K562 (cell line): ENCODE measurements around the gene IBA57. TPM values are rescaled to one million over a fixed set of nuclear protein-coding genes. Genes with fewer than 3 reads are reported as not detected.

Experiments used
- BRCA1 ChIP-seq, 2 experiments: fragments of 450-650 bp in 1 of 2; sonication (generic) in 1 of 2; formaldehyde crosslinking in 1 of 2; IDR thresholded peaks; 2 replicates each; pipeline versions ENCODE4 v1.5.0 to v1.6.1; 2017 to 2020; ENCODE audit warnings: mild to moderate bottlenecking in 1 of 2, missing genetic modification reagents in 1 of 2
- C11orf30 ChIP-seq: fragments of 450-650 bp; IDR thresholded peaks from 2 replicates; pipeline ENCODE4 v1.6.1; 2016; ENCODE audit warnings: low read depth, mild to moderate bottlenecking
- CREM ChIP-seq: IDR thresholded peaks from 2 replicates; pipeline ENCODE4 v1.6.1; 2014; ENCODE audit warnings: antibody characterized with exemption, low read depth
- EP400 ChIP-seq: fragments of 450-650 bp; IDR thresholded peaks from 2 replicates; pipeline ENCODE4 v1.6.1; 2017; ENCODE audit warnings: antibody characterized with exemption, mild to moderate bottlenecking, moderate library complexity
- FOXJ2 ChIP-seq: fragments of 200-800 bp; sonication (Bioruptor generic); IDR thresholded peaks from 2 replicates; pipeline ENCODE4 v1.6.1; 2016; ENCODE audit warnings: missing genetic modification characterization, missing compliant biosample characterization
- MEF2D ChIP-seq: conservative IDR thresholded peaks from 2 replicates; pipeline ENCODE4 v1.6.1; 2016; ENCODE audit warnings: low read depth, missing genetic modification characterization, missing compliant biosample characterization
- ZNF239 ChIP-seq: fragments of 250-450 bp; sonication (Bioruptor Pico); IDR thresholded peaks from 2 replicates; pipeline ENCODE4 v1.4.0; 2020; ENCODE audit warnings: mild to moderate bottlenecking
- polyA plus RNA-seq, 8 experiments: library from polyadenylated mRNA; depleted of rRNA in 4 of 8; stranded (reverse) in 5 of 8; unstranded in 3 of 8; fragments of >200 nt; fragmentation: Nextera tagmentation in 2 of 8; fragmentation: Illumina TruSeq in 1 of 8; extraction: Ambion mirVana in 2 of 8; extraction: Trizol in 1 of 8; gene quantifications; 2 replicates each; pipeline versions ENCODE4 v1.2.1 to v1.2.3, GENCODE V29; 2011 to 2014; ENCODE audit warnings: inconsistent platforms in 1 of 8, missing spikeins in 1 of 8
- total RNA-seq, 7 experiments: library from RNA; depleted of rRNA in 6 of 7; stranded (reverse); fragments of >200 nt in 6 of 7; fragmentation: Illumina TruSeq in 2 of 7; extraction: Trizol in 2 of 7; gene quantifications; 2 replicates each; pipeline versions ENCODE4 v1.2.1 to v1.2.3, GENCODE V29; 2011 to 2021; ENCODE audit warnings: low replicate concordance in 1 of 7
- TF ChIP-seq, protein P1 (sequence below): fragments of 450-650 bp; formaldehyde crosslinking; IDR thresholded peaks from 2 replicates; pipeline ENCODE4 v1.4.0; 2020; ENCODE audit warnings: mild to moderate bottlenecking, moderate library complexity
- TF ChIP-seq, protein P2 (sequence below): sonication (generic); formaldehyde crosslinking; IDR thresholded peaks from 2 replicates; pipeline ENCODE4 v1.8.1; 2023; ENCODE audit warnings: mild to moderate bottlenecking, missing genetic modification reagents
- TF ChIP-seq, protein P3 (sequence below): fragments of 450-650 bp; formaldehyde crosslinking; IDR thresholded peaks from 2 replicates; pipeline ENCODE4 v1.4.0; 2020; ENCODE audit warnings: mild to moderate bottlenecking, moderate library complexity
- TF ChIP-seq, protein P4 (sequence below): fragments of 250-450 bp; sonication (Bioruptor Pico); IDR thresholded peaks from 2 replicates; pipeline ENCODE4 v1.8.0; 2022; ENCODE audit warnings: moderate library complexity, mild to moderate bottlenecking, inconsistent platforms
- TF ChIP-seq, protein P5 (sequence below): sonication (generic); formaldehyde crosslinking; IDR thresholded peaks from 2 replicates; pipeline ENCODE4 v1.8.0; 2023; ENCODE audit warnings: mild to moderate bottlenecking, missing genetic modification reagents
- TF ChIP-seq, protein P6 (sequence below): fragments of 450-650 bp; formaldehyde crosslinking; IDR thresholded peaks from 2 replicates; pipeline ENCODE4 v1.4.0; 2020; ENCODE audit warnings: mild to moderate bottlenecking, moderate library complexity

The IBA57 gene
- total and polyA plus RNA-seq, 9 of the 15 experiments (the other 6 are each of a cell fraction or from before 2014, with no cell fraction given) = 0.77 to 15.5 (median 2.7) TPM

DNA sequence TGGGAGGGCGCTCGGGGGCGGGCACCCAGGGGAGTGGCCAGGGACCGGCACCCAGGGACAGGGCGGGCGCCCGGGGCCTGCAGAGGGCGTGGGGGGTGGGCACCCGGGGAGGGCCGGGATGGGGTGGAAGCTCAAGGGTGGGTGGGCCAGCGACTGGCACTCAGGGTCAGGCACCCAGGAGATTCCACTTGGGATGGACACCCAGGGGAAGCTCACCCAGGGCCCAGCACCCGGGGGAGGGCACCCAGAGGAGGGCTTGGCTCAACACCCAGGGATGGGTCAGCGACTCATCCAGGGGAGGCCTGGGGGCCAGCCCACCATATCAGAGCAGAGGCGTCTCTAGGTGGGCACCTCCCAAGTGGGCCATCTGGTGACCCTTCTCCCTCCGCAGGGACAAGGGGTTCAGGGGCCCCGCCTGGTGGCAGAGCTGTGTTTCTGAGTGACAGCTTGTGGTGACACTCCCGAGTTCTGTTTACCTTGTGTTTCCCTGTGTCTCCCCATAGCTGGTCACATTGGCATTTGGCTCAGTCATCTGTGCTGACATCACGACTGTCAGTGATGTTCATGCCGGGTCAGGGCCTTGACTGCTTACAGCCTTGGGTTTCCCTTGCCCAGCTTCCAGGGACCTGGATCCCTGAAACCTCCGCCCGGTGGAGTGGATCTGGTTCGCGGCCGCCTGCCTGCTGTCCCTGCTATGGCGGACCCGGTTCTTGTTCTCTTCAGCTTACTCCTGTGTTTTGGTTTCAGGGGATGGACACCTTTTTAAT, 749 bp downstream of the IBA57 start (continued):
- TF ChIP-seq BRCA1 (IDR thresholded peaks at IDR 0.05) (no peak), BRCA1 (CRISPR knock-in tag; IDR thresholded peaks at IDR 0.05) (peak; percentile 66; the same call in 1 of the 2 replicates), MEF2D (no peak), FOXJ2 (tag) (peak; percentile 93), EP400 (peak; percentile 8; the same call in 1 of the 2 replicates), C11orf30 (peak; percentile 39; the same call in 1 of the 2 replicates), ZNF239 (CRISPR knock-in tag) (0 out of 2 replicates have a peak, but pooled peaks have one; percentile 35), CREM (peak; percentile 75)
- TF ChIP-seq, protein P1, sequence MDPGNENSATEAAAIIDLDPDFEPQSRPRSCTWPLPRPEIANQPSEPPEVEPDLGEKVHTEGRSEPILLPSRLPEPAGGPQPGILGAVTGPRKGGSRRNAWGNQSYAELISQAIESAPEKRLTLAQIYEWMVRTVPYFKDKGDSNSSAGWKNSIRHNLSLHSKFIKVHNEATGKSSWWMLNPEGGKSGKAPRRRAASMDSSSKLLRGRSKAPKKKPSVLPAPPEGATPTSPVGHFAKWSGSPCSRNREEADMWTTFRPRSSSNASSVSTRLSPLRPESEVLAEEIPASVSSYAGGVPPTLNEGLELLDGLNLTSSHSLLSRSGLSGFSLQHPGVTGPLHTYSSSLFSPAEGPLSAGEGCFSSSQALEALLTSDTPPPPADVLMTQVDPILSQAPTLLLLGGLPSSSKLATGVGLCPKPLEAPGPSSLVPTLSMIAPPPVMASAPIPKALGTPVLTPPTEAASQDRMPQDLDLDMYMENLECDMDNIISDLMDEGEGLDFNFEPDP (CRISPR knock-in tag) = no peak
- TF ChIP-seq, protein P2, sequence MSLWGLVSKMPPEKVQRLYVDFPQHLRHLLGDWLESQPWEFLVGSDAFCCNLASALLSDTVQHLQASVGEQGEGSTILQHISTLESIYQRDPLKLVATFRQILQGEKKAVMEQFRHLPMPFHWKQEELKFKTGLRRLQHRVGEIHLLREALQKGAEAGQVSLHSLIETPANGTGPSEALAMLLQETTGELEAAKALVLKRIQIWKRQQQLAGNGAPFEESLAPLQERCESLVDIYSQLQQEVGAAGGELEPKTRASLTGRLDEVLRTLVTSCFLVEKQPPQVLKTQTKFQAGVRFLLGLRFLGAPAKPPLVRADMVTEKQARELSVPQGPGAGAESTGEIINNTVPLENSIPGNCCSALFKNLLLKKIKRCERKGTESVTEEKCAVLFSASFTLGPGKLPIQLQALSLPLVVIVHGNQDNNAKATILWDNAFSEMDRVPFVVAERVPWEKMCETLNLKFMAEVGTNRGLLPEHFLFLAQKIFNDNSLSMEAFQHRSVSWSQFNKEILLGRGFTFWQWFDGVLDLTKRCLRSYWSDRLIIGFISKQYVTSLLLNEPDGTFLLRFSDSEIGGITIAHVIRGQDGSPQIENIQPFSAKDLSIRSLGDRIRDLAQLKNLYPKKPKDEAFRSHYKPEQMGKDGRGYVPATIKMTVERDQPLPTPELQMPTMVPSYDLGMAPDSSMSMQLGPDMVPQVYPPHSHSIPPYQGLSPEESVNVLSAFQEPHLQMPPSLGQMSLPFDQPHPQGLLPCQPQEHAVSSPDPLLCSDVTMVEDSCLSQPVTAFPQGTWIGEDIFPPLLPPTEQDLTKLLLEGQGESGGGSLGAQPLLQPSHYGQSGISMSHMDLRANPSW (CRISPR knock-in tag) = peak; percentile 44; the same call in 1 of the 2 replicates
- TF ChIP-seq, protein P3, sequence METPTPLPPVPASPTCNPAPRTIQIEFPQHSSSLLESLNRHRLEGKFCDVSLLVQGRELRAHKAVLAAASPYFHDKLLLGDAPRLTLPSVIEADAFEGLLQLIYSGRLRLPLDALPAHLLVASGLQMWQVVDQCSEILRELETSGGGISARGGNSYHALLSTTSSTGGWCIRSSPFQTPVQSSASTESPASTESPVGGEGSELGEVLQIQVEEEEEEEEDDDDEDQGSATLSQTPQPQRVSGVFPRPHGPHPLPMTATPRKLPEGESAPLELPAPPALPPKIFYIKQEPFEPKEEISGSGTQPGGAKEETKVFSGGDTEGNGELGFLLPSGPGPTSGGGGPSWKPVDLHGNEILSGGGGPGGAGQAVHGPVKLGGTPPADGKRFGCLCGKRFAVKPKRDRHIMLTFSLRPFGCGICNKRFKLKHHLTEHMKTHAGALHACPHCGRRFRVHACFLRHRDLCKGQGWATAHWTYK (CRISPR knock-in tag) = 0 out of 2 replicates have a peak, but pooled peaks have one; percentile 24
- TF ChIP-seq, protein P4, sequence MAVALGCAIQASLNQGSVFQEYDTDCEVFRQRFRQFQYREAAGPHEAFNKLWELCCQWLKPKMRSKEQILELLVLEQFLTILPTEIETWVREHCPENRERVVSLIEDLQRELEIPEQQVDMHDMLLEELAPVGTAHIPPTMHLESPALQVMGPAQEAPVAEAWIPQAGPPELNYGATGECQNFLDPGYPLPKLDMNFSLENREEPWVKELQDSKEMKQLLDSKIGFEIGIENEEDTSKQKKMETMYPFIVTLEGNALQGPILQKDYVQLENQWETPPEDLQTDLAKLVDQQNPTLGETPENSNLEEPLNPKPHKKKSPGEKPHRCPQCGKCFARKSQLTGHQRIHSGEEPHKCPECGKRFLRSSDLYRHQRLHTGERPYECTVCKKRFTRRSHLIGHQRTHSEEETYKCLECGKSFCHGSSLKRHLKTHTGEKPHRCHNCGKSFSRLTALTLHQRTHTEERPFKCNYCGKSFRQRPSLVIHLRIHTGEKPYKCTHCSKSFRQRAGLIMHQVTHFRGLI (CRISPR knock-in tag) = no peak
- TF ChIP-seq, protein P5, sequence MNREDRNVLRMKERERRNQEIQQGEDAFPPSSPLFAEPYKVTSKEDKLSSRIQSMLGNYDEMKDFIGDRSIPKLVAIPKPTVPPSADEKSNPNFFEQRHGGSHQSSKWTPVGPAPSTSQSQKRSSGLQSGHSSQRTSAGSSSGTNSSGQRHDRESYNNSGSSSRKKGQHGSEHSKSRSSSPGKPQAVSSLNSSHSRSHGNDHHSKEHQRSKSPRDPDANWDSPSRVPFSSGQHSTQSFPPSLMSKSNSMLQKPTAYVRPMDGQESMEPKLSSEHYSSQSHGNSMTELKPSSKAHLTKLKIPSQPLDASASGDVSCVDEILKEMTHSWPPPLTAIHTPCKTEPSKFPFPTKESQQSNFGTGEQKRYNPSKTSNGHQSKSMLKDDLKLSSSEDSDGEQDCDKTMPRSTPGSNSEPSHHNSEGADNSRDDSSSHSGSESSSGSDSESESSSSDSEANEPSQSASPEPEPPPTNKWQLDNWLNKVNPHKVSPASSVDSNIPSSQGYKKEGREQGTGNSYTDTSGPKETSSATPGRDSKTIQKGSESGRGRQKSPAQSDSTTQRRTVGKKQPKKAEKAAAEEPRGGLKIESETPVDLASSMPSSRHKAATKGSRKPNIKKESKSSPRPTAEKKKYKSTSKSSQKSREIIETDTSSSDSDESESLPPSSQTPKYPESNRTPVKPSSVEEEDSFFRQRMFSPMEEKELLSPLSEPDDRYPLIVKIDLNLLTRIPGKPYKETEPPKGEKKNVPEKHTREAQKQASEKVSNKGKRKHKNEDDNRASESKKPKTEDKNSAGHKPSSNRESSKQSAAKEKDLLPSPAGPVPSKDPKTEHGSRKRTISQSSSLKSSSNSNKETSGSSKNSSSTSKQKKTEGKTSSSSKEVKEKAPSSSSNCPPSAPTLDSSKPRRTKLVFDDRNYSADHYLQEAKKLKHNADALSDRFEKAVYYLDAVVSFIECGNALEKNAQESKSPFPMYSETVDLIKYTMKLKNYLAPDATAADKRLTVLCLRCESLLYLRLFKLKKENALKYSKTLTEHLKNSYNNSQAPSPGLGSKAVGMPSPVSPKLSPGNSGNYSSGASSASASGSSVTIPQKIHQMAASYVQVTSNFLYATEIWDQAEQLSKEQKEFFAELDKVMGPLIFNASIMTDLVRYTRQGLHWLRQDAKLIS (CRISPR knock-in tag) = peak; percentile 15; the same call in 1 of the 2 replicates
- TF ChIP-seq, protein P6, sequence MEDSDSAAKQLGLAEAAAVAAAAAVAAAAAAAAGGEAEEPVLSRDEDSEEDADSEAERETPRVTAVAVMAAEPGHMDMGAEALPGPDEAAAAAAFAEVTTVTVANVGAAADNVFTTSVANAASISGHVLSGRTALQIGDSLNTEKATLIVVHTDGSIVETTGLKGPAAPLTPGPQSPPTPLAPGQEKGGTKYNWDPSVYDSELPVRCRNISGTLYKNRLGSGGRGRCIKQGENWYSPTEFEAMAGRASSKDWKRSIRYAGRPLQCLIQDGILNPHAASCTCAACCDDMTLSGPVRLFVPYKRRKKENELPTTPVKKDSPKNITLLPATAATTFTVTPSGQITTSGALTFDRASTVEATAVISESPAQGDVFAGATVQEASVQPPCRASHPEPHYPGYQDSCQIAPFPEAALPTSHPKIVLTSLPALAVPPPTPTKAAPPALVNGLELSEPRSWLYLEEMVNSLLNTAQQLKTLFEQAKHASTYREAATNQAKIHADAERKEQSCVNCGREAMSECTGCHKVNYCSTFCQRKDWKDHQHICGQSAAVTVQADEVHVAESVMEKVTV (CRISPR knock-in tag) = peak; percentile 18; the same call in 1 of the 2 replicates
